ENCODE measurements around the gene PEDS1.
"Not testable (repeated sequence)": the region's sequence is repeated elsewhere in the genome, so short reads cannot be mapped to it uniquely, and the experiment has no call there.

PEDS1 gene

DNA sequence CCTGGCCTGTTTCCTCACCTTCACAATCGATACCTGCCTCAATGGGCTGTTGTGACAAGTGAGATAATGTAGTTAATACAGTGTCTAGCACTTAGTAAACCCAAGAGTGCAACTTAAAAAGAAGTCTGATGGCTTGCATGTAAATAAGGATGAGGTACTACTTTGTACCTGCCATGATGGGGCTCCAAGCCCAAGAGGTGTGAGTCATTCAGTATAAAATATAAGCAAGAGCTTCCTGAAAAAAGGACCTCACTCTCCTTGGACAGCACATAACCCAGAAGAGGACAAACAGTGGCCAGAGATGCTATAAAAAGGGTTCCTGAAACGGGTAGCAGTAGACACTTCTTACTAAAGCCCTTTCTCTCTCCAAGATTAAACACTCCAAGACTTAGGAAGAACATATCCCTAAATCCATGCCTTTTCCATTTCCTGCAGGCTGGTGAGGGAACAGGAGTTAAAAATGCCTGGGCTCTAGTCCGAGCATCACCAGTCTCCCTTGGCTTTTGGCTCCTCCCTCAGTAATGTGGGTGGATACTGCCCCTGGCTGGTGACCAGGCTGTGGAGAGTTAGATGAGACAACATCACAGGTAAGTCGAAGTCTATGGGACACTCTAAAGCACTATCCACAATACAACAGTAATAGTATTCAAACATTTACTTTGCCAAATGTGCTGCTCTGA is 44.8 kb downstream of the PEDS1 start:
- H3K27ac ChIP-seq (ENCODE audit: low read length), result peak overlapping the region; percentile 53
- peaks cover 48 to 68% of the 10 kb centered on the region in 2 donors for H3K4me1 ChIP-seq (ENCODE audit: control insufficient read depth in 1 of 2, insufficient read depth in 2 of 2, low read length in 2 of 2)
- H3K27me3 ChIP-seq (ENCODE audit: low read depth, low read length), result no peaks in the 10 kb centered on the region
- H3K4me3 ChIP-seq (ENCODE audit: low read depth in 1 of 2, low read length in 2 of 2), result no peak overlapping the region
- no peaks in the 10 kb centered on the region for H3K9me3 ChIP-seq (ENCODE audit: control insufficient read depth in 1 of 2, low read length in 2 of 2)
- H3K36me3 ChIP-seq (ENCODE audit: control insufficient read depth in 1 of 2, insufficient read depth in 2 of 2, low read length in 2 of 2), result peaks cover 5 to 7% of the 10 kb centered on the region in 2 donors

DNA sequence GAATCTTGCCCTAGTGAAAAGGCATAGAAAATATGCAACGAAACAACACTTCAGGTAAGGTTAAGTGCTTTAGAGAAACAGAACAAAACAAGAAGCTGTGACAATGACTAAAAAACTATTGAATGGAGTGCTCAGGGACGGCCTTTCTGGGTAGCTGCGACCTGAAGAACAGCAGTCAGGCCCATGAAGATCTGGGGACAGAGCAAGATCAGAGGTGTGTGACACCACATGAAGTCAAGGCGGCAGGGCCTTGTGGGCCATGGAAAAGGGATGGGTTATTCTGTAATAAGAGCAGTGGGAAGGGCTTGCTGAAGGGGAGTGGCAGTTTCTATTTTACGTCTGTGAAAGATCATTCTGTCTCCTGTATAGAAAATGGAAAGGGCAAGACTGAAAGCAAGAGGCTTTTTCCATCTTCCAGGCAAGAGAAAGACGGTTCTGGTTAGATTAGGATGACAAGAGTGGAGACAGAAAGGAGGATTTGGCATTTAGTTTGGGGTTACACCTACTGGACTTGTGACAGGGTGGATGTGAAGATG is 45.7 kb downstream of the PEDS1 start:
- H3K36me3 ChIP-seq (ENCODE audit: control insufficient read depth in 1 of 2, insufficient read depth in 2 of 2, low read length in 2 of 2), result peaks cover 5 to 6% of the 10 kb centered on the region in 2 donors
- H3K27me3 ChIP-seq (ENCODE audit: low read depth, low read length), result no peaks in the 10 kb centered on the region
- H3K4me3 ChIP-seq (ENCODE audit: low read depth in 1 of 2, low read length in 2 of 2), result no peak overlapping the region
- H3K9me3 ChIP-seq (ENCODE audit: control insufficient read depth in 1 of 2, low read length in 2 of 2), result no peaks in the 10 kb centered on the region
- peak overlapping the region; percentile 53 for H3K27ac ChIP-seq (ENCODE audit: low read length)
- peaks cover 44 to 63% of the 10 kb centered on the region in 2 donors for H3K4me1 ChIP-seq (ENCODE audit: control insufficient read depth in 1 of 2, insufficient read depth in 2 of 2, low read length in 2 of 2)

DNA sequence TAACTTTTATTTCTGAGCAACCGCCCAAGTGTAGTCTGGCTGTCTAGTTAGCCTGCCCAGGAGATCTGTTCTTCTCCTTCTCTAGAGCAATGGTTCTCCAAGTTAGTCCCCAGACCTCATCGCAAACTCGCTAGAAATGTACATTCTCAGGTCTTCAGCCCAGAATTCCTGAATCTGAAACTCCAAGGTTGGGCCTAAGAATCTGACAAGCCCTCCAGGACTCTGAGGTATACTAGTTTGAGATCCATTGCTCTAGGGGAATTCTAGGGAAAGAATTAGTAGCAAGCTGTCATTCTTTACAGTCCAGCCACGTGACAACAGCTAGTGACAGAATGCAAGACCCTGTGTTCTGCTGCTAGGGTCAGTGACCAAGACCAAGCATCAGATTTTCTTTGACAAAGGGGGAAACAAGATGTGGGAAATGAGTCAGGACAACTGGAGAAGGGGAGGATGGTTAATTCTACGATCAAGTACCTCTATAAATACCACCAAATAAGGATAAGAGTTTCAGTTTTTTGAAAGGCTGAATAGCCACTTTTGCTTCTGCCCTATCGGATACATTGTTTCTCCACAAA is 46.4 kb downstream of the PEDS1 start:
- H3K4me3 ChIP-seq (ENCODE audit: low read depth in 1 of 2, low read length in 2 of 2), result peak overlapping the region in 1 of 2 donors; percentile 2
- peaks cover 0 to 5% of the 10 kb centered on the region in 2 donors for H3K36me3 ChIP-seq (ENCODE audit: control insufficient read depth in 1 of 2, insufficient read depth in 2 of 2, low read length in 2 of 2)
- no peaks in the 10 kb centered on the region for H3K9me3 ChIP-seq (ENCODE audit: control insufficient read depth in 1 of 2, low read length in 2 of 2)
- H3K27ac ChIP-seq (ENCODE audit: low read length), result peak overlapping the region; percentile 53
- peaks cover 44 to 63% of the 10 kb centered on the region in 2 donors for H3K4me1 ChIP-seq (ENCODE audit: control insufficient read depth in 1 of 2, insufficient read depth in 2 of 2, low read length in 2 of 2)
- no peaks in the 10 kb centered on the region for H3K27me3 ChIP-seq (ENCODE audit: low read depth, low read length)

DNA sequence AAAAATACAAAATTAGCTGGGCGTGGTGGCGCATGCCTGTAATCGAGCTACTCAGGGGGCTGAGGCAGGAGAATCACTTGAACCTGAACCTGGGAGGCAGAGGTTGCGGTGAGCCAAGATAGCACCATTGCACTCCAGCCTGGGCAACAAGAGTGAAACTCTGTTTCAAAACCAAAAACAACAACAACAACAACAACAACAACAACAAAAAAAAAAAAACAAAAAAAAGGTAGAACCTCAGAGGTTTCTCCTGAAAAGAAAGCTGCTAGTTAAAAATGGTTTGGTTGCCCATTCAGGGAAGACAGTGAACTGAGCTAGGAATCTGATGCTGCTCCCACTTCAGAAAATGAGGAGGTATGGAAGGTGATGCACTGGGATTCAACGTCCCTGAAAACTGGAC is 46.9 kb downstream of the PEDS1 start:
- peaks cover 40 to 61% of the 10 kb centered on the region in 2 donors for H3K4me1 ChIP-seq (ENCODE audit: control insufficient read depth in 1 of 2, insufficient read depth in 2 of 2, low read length in 2 of 2)
- not testable (repeated sequence) for H3K9me3 ChIP-seq (ENCODE audit: control insufficient read depth in 1 of 2, low read length in 2 of 2); H3K27ac ChIP-seq (ENCODE audit: low read length); H3K27me3 ChIP-seq (ENCODE audit: low read depth, low read length); H3K36me3 ChIP-seq (ENCODE audit: control insufficient read depth in 1 of 2, insufficient read depth in 2 of 2, low read length in 2 of 2); H3K4me3 ChIP-seq (ENCODE audit: low read depth in 1 of 2, low read length in 2 of 2)
